Measurements from ENCODE around the gene SLF2.

DNA sequence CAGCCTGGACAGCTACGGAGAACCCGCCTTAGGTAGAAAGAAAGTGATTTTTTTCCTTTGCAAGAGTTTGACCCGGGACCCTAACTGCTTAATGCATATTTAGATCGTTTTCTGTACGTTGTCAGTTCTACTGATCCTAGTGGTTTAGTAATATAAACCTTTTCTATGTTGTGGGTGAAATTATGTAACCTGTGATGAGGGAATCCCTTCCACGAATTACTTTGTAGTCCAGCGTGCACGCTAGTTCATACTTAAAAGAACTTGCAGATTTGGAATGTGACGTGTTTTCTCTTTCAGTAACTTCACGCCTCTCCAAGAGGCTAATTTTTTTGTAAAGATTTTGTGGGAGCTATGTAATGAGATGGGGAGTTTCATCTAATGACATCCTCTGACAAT is 705 bp downstream of the SLF2 start:
- TF ChIP-seq TAF1 (IDR thresholded peaks at IDR 0.05; ENCODE audit: borderline replicate concordance, insufficient read depth, low read length) (no peak), POLR2AphosphoS5 (IDR thresholded peaks at IDR 0.05; ENCODE audit: low read depth, low read length) (no peak), SIN3A (IDR thresholded peaks at IDR 0.05; ENCODE audit: borderline replicate concordance, insufficient read depth, low read length) (no peak), FOXP2 (optimal IDR thresholded peaks at IDR 0.05; ENCODE audit: borderline replicate concordance, extremely low read depth, extremely low read length, insufficient read depth) (no peak)
- TF ChIP-seq, protein P1, sequence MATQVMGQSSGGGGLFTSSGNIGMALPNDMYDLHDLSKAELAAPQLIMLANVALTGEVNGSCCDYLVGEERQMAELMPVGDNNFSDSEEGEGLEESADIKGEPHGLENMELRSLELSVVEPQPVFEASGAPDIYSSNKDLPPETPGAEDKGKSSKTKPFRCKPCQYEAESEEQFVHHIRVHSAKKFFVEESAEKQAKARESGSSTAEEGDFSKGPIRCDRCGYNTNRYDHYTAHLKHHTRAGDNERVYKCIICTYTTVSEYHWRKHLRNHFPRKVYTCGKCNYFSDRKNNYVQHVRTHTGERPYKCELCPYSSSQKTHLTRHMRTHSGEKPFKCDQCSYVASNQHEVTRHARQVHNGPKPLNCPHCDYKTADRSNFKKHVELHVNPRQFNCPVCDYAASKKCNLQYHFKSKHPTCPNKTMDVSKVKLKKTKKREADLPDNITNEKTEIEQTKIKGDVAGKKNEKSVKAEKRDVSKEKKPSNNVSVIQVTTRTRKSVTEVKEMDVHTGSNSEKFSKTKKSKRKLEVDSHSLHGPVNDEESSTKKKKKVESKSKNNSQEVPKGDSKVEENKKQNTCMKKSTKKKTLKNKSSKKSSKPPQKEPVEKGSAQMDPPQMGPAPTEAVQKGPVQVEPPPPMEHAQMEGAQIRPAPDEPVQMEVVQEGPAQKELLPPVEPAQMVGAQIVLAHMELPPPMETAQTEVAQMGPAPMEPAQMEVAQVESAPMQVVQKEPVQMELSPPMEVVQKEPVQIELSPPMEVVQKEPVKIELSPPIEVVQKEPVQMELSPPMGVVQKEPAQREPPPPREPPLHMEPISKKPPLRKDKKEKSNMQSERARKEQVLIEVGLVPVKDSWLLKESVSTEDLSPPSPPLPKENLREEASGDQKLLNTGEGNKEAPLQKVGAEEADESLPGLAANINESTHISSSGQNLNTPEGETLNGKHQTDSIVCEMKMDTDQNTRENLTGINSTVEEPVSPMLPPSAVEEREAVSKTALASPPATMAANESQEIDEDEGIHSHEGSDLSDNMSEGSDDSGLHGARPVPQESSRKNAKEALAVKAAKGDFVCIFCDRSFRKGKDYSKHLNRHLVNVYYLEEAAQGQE (IDR thresholded peaks at IDR 0.05; ENCODE audit: insufficient read depth in 1 of 2, low read depth in 2 of 2, low read length in 2 of 2), result no peak
